HG02642 (cell line): Measurements from ENCODE around the gene MNS1.
"Not testable (repeated sequence)": the region's sequence is repeated elsewhere in the genome, so short reads cannot be mapped to it uniquely, and the experiment has no call there.

Source experiments
- ATAC-seq: cut with Tn5 transposase; IDR thresholded peaks from one replicate; pipeline ENCODE4 v1.9.1; 2021; ENCODE audit warnings: mild to moderate bottlenecking; ENCODE audit not compliant: unreplicated experiment, poor library complexity

Gene MNS1

GRCh38 chr15:56459096-56459495, 5.8 kb downstream of the MNS1 start:
- ATAC-seq, result no peak

GRCh38 chr15:56456229-56456628, 8.7 kb downstream of the MNS1 start:
- no peak for ATAC-seq

GRCh38 chr15:56454836-56455235, 10.1 kb downstream of the MNS1 start:
- no peak for ATAC-seq

GRCh38 chr15:56445746-56446145, 19.2 kb downstream of the MNS1 start:
- ATAC-seq, result no peak

- no peak for ATAC-seq
Observed at GRCh38 chr15:56442354-56442753, 22.6 kb downstream of the MNS1 start.

GRCh38 chr15:56440214-56440770, 24.6 kb downstream of the MNS1 start:
- ATAC-seq, result no peak

GRCh38 chr15:56432304-56432703, 32.6 kb downstream of the MNS1 start:
- ATAC-seq, result no peak

GRCh38 chr15:56428821-56429458, 36.0 kb downstream of the MNS1 start:
- no peak for ATAC-seq

- ATAC-seq, result no peak
Observed at GRCh38 chr15:56425976-56426375, 39.0 kb downstream of the MNS1 start.

GRCh38 chr15:56425276-56425675, 39.7 kb downstream of the MNS1 start:
- no peak for ATAC-seq

- ATAC-seq, result not testable (repeated sequence)
Observed at GRCh38 chr15:56413114-56413733, 51.7 kb downstream of the MNS1 start.

- ATAC-seq, result no peak
Observed at GRCh38 chr15:56411122-56411749, 53.7 kb downstream of the MNS1 start.

- no peak for ATAC-seq
Observed at GRCh38 chr15:56410721-56411120, 54.2 kb downstream of the MNS1 start.

GRCh38 chr15:56399209-56399608, 65.7 kb downstream of the MNS1 start:
- not testable (repeated sequence) for ATAC-seq

GRCh38 chr15:56397325-56397724, 67.6 kb downstream of the MNS1 start:
- not testable (repeated sequence) for ATAC-seq

GRCh38 chr15:56394909-56395308, 70.0 kb downstream of the MNS1 start:
- no peak for ATAC-seq

GRCh38 chr15:56393277-56393676, 71.7 kb downstream of the MNS1 start:
- ATAC-seq, result no peak

- no peak for ATAC-seq
Observed at GRCh38 chr15:56390739-56391267, 74.1 kb downstream of the MNS1 start.

GRCh38 chr15:56385908-56386307, 79.0 kb downstream of the MNS1 start:
- ATAC-seq, result no peak

- no peak for ATAC-seq
Observed at GRCh38 chr15:56383010-56383409, 81.9 kb downstream of the MNS1 start.
